Retinal pigment epithelial cell (primary cell): Measurements from ENCODE around the gene GRIA4.

ENCODE experiments used
- DNase-seq: peaks from one replicate; pipeline ENCODE4 v3.0.0-alpha.2; 2010; ENCODE audit warnings: low read depth
- H3K4me3 ChIP-seq: 2 replicates; pipeline ENCODE4 v1.5.1; 2011; ENCODE audit warnings: mild to moderate bottlenecking, low read length, control low read depth, moderate library complexity
- CTCF ChIP-seq: conservative IDR thresholded peaks from 2 replicates; pipeline ENCODE4 v1.5.1; 2011; ENCODE audit warnings: low read depth, low read length, control low read depth, inconsistent platforms

GRIA4 gene

GRCh38 chr11:105734426-105734825 lies 124.6 kb downstream of the GRIA4 start:
- no peak for TF ChIP-seq CTCF

GRCh38 chr11:105738251-105738650 lies 128.4 kb downstream of the GRIA4 start:
- no peak for TF ChIP-seq CTCF
- no peak for DNase-seq
- no peak overlapping the region for H3K4me3 ChIP-seq

More at GRCh38 chr11:105734426-105734825, 124.6 kb downstream of the GRIA4 start:
- no peak overlapping the region for H3K4me3 ChIP-seq
- no peak for DNase-seq

- no peak for TF ChIP-seq CTCF
- no peak overlapping the region for H3K4me3 ChIP-seq
Measured at GRCh38 chr11:105738986-105739795, 129.3 kb downstream of the GRIA4 start.

GRCh38 chr11:105740164-105740903 lies 130.5 kb downstream of the GRIA4 start:
- no peak for TF ChIP-seq CTCF
- DNase-seq, result no peak
- H3K4me3 ChIP-seq, result no peak overlapping the region

More at GRCh38 chr11:105738986-105739795, 129.3 kb downstream of the GRIA4 start:
- DNase-seq, result no peak

GRCh38 chr11:105741488-105742020 lies 131.7 kb downstream of the GRIA4 start:
- DNase-seq, result no peak
- no peak overlapping the region for H3K4me3 ChIP-seq
- no peak for TF ChIP-seq CTCF

- no peak overlapping the region for H3K4me3 ChIP-seq
- TF ChIP-seq CTCF, result no peak
- DNase-seq, result no peak
Measured at GRCh38 chr11:105754260-105754659, 144.4 kb downstream of the GRIA4 start.
